22Rv1 (cell line): ENCODE results near the gene P4HB.

Source experiments
- CTCF ChIP-seq: fragments of 450-650 bp; IDR thresholded peaks from 2 replicates; pipeline ENCODE4 v1.5.1; 2017; ENCODE audit warnings: mild to moderate bottlenecking
- ZFX ChIP-seq: fragments of 450-650 bp; IDR thresholded peaks from 2 replicates; pipeline ENCODE4 v1.6.1; 2017; ENCODE audit warnings: antibody characterized with exemption, borderline replicate concordance

DNA sequence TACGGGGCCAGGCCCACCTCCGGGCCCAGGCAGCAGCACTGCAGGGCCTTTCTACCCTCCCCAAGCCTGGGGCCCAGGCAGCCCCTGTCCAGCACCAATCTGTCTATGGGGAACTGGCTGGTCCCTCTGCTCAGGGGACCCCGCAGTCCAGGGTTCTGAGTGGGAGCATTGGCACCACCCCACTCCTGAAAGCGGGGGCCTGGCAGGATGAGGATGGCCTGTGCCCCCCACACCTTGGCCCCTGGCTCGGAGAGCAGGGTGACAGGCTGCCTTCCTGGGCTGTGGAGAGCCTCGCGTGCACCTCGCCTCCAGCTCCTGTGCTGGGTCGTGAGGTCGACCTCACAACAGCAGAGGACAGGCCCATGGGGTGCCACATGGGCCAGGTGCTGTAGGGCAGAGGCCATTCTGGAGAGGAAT, 43.1 kb upstream of the P4HB start:
- TF ChIP-seq CTCF (no peak), ZFX (no peak)
